GM15510 (cell line): ENCODE results near the gene HPX.

Experiments
- POLR2A ChIP-seq: IDR thresholded peaks from 3 replicates; pipeline ENCODE4 v1.6.1; 2011; ENCODE audit warnings: borderline replicate concordance; ENCODE audit not compliant: insufficient read length; ENCODE audit errors: extremely low read depth

The HPX gene

DNA sequence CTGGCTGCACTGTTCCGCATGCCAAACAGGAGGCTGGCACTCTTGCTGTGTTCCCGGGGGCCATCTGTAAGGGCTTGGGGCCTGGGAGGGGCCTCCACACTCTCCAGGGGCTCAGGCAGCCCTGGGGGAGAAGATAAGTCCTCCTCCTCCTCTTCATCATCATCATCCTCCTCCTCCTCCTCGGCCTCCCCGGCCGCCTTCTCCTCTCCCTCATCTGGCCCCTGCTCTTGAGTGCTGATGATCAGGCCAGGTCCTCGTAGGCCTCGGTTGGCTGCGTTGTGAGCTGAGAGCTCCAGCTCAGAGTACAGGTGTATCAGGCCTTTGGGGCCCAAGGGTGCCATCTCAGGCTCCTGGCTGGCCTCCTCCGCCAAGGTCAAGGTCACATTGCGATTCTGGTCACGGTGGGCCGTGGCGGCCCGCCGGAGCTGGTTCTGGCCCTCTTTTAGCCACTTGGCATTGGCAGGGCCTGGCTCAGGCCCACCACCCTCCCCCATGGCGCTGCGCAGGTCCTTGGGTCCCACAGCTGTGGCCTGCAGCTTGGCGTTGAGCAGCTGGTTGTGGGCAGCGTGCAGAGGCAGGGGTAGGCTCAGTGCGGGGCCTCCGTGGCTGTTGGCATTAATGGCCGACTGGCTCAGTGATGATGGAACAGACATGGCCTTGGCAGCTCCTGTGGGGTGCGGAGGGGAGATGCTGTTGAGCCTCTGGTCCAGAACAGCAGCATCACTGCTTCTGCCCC is 29.9 kb downstream of the HPX start:
- no peak for TF ChIP-seq POLR2A

DNA sequence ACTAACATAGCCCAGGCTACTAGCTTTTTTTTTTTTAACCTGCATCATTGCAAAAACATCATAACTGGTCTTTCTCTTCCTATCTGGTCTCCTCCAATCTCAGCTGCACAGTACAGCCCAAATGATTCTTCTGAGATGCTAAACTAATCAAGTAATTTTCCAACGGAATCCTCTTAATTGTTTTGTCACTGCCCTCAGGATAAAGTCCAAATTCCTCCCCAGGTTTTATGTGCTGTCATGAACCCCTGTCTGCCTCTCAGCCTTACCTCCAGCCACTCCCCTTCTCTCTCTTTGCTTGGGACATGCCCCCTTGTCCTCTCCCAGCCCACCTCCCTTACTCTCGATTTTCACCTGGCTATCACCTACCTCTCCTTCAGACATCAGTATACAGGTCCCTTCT is 34.4 kb downstream of the HPX start:
- no peak for TF ChIP-seq POLR2A

DNA sequence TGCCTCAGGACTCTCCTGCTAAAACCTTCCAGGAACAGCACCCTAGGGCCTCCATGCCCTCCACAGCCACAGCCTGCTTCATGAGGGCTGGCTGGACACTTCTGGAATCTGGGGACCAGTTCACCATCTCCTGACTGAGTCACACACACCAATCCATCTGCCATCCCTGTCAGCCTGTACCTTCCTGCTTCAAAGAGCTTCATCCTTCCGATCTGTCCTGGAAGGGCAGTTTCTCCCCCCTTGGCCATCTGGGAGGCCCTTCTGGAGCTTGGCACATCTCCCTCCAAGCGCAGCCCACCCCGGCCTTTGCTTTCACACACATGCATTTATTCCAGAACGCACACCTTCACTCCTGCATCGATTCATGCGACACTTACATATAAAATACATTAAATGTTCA is 34.9 kb downstream of the HPX start:
- no peak for TF ChIP-seq POLR2A

DNA sequence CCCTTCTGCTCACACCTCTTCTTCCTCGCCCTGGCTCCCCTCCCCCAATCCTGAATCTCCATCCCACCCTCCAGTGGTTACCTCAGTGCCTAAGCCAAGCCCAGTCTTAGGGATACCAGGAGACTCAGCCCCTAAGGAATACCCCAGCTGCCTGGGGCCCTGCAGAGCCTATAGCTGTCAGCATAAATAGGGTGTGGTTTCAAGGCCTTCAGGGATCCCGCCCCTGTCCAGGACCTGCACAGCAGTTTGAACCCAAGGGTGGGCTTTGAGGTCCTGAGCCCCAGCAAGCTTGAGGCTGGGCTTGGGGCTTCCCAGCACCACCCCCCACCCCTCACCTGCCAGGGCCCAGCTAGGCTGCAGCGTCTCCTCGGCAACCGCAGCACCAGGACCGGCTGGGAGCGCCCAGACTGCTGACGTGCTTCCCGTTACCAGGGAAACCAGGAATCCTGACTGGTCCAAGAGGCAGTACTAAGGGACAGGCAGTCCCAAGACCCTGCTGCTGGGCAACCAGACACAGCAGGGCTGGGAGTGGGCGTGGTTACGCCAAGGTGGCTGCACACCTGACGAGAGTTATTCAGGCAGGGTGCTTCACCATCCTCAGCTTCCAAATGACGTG is 35.6 kb downstream of the HPX start:
- no peak for TF ChIP-seq POLR2A

DNA sequence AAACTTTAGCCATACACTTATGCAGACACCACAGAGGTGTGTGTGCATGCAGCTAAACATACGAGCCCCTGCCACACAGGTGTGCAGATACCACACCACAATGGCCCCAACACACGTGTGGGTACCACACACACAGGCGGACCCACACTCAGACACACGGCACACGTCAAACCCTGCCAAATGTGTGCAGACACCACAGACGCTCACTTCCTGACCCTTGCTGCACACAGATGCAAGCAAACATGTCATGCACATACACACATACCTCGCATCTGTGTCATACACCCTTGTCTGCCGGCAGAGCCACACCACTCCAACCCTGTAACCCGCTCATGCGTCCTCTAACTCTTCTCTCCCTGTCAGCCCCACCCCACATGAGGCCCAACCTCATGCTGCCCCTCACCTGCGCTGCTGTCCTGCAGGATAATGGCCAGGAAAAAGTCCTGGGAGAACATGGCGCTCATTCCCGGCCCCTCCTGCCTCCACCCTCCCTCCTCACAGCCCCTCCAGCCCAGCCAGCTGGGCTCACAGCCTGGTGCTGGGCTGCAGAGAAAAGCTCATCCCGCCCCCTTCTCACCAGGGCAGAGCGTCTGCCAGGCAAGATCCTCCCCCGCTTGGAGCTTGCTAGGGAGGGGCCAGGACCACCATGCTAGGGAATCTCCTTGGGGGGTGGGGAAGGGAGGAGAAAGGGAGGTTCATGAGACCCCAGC is 36.3 kb downstream of the HPX start:
- no peak for TF ChIP-seq POLR2A

DNA sequence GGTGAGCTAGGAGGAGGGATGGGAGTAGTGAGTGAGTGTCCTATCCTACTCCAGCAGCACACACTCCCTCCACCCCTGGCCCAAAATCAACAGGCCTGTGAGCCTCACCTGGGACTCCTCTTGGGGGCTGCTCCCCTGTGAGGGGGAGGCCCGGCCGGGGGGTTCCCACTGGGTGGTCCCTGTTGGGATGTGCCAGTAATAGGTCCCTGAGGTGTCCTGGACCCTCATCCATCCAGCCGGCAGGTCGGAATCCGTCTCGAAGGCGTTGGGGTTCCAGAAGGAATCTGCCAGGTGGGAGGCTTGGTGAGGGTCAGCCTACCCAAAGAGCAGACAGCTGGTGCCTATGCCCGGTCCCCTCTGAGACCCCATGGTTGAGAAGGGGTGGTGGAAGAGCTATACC is 37.2 kb downstream of the HPX start:
- TF ChIP-seq POLR2A, result no peak

DNA sequence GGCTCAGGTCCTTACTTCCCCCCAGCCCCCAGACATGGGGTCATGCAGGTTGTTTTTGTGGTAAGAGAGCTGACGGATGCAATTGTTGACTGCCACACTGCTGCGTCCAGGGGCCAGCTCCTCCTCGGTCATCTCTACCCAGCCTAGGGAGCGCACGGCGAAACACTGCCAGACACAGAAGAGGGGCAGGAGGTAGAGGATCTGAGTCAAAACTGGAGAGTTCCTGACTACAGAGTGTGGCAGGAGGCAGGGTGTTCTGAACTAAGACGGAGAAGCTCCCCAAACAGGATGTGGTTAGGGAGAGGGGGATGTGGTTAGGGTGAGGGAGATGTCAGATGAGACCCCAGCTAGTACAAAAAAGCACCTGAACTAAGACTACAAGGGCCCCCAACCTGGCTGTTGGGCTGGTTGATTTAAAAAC is 38.2 kb downstream of the HPX start:
- no peak for TF ChIP-seq POLR2A

DNA sequence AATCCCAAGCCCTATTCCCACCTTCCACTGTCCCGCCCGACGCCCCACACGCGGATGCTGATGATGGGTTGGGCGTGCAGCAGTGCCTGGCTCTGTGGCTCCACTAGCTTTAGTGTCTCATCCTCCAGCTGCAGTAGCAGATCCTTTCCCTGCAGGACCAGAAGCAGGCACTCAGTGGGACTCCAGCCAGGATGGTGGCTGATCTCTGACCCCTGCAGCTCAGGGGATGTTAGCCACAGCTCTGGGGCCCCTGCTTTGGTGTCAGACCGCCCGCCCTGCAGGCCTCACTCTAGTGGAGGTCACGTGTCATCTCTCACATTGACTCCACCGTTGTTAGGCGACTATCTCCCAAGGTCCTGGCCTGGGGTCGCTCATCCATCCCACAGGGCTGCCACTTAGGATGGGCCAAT is 38.7 kb downstream of the HPX start:
- no peak for TF ChIP-seq POLR2A

DNA sequence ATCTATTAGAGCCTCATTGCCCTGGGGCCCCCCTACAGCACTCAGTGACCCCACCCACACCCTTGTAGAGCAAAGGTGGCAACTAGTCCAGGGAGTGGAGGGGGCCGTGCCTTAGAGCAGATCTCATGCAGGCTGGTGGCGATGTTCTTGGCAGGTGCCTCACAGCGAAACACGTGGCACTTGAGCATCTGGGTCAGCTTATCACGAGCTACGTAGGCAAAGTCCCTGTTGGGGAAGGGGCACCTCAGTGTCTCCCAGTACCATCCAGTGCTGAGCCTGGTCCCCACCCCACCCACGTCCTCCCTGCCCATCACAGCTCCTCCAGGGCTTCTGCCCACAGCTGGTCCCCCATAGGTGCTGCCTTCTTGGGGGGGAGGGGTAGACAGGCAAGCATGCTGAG is 39.3 kb downstream of the HPX start:
- no peak for TF ChIP-seq POLR2A

DNA sequence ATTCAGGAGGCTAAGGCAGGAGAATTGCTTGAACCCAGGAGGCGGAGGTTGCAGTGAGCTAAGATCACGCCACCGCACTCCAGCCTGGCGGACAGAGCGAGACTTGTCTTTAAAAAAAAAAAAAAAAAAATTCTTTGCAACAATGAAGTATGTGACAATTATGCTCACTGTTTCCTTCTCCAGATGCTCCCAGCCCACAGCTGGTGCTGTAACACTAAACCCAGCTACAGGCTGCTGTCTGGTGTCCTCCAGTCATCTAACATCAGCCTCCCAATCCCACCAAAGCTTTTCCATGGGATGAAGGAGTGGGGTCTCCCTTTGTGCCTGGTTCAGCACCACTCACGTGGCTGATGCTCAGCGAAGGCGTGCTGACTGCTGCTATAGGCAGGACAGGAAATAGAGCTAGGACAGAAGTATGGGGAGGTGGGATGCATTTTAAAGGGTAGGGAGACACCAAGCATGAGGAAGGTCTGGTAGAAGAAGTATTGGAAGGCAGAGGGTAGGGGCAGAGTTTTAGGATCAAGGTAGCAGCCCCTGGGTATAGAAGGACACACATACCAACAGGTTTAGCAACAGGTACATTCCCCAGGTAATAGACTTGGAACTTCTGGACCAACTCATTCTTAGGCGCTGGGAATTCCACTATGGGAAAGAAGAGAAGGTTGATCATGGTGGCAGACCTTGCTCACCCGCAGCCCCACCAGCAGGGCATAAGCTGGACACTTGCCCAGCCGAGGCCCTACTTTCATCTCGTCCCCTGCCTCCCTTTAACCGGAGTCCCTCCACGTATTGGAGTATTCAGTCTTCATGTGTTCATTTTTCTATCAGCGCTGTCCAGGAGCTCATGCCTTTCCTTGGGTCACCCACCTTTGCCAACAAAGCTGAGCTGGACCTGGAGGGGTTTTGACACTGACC is 40.1 kb downstream of the HPX start:
- no peak for TF ChIP-seq POLR2A

DNA sequence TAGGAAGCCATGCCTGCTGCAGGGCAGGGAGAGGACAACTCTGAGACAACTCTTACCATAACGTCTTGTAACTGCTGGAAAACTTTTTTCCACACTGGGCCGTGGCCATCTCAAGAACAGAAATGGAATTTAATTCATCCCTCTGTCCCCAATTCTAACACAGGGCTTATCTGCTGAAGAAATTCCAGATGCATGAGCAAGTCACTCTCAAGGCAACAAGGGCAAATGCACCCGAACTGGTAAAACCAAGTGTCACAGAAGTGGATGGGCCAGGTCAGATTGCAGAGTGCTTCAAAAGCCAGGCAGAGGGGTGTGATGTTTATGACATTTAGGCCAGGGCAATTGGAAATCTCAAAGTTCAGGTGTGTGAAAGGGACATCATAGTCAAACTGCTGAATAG is 43.2 kb downstream of the HPX start:
- no peak for TF ChIP-seq POLR2A

DNA sequence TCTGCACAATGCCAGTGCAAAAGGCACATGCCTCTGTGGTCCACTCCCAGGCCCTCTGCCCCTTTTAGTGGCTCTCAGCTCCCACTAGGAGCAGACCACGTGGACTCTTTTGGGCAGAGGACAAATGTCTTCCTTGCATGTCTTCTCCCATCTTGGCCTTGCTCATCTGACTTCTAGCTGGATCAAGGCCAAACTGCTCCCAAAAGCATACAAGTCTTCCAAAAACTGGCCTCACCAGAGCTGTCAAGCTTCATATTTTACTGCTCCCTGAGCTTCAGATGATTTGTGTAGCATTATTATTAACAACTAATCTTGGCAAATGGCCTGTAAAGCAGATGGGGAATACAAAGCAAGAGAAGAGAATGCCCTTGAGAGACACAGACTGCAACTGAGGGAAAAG is 43.6 kb downstream of the HPX start:
- TF ChIP-seq POLR2A, result no peak

DNA sequence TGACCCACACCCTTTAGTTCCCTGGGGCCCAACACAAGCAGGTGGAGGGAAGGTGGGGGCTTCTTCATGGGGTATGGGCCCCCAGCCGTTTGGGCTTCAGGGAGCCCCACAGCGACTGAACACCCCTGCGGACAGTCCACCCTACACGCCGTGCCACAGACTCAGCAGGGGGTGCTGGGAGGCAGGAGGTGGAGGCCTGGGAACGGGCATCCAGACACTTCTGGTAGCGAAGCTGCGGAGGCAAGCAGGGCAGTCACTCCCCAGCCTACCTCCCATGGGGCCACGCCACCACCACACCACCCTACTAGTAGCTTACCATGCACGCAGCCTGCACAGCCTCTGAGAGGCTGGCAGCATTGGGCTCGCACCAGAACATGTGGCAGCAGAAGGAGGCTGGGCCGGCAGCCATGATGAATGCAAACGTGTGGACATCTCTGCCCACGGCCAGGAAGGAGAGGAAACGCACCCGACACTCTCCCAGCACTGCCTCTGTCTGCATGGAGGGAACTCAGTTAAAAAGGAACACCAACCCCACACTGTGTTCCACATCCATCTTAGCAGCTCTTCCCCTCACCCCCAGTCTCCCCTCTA is 45.2 kb downstream of the HPX start:
- no peak for TF ChIP-seq POLR2A

DNA sequence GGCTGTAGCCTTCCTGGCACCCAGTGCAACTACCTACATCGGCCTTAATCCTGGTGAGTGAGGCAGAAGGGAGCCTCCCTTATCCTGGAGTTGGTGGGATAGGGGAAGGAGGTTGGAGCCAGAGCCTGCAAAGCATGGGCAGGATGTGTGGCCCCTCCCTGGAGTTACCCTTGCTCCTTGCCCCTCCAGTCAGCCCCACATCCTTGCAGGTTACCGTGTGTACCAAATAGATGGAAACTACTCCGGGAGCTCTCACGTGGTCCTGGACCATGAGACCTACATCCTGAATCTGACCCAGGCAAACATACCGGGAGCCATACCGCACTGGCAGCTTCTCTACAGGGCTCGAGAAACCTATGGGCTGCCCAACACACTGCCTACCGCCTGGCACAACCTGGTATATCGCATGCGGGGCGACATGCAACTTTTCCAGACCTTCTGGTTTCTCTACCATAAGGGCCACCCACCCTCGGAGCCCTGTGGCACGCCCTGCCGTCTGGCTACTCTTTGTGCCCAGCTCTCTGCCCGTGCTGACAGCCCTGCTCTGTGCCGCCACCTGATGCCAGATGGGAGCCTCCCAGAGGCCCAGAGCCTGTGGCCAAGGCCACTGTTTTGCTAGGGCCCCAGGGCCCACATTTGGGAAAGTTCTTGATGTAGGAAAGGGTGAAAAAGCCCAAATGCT is 46.7 kb downstream of the HPX start:
- TF ChIP-seq POLR2A, result no peak
